HG02610 (cell line): ENCODE measurements around the gene C1QA.
"Not testable (repeated sequence)": the region's sequence is repeated elsewhere in the genome, so short reads cannot be mapped to it uniquely, and the experiment has no call there.

Experiments
- ATAC-seq: cut with Tn5 transposase; IDR thresholded peaks from one replicate; pipeline ENCODE4 v1.9.1; 2021; ENCODE audit warnings: mild to moderate bottlenecking, moderate library complexity; ENCODE audit not compliant: unreplicated experiment

The C1QA gene

DNA sequence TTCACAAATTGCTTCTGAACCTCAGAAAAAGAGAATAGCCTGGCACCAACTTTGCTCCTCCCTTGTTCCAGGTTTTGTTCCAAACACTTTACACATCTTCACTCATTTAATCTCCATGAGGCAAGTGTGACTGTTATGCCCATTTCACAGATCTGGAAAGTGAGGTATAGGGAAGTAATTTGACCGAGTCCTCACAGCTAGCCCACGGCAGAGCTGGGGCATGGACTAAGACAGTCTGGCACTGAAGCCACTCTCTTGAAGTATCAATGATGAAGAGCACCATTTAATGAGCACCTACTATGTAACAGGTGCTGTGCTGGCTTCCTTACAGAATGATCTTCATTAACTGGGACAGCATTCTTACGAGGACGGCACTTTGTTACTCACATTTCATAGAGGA lies 35.6 kb downstream of the C1QA start:
- no peak for ATAC-seq

DNA sequence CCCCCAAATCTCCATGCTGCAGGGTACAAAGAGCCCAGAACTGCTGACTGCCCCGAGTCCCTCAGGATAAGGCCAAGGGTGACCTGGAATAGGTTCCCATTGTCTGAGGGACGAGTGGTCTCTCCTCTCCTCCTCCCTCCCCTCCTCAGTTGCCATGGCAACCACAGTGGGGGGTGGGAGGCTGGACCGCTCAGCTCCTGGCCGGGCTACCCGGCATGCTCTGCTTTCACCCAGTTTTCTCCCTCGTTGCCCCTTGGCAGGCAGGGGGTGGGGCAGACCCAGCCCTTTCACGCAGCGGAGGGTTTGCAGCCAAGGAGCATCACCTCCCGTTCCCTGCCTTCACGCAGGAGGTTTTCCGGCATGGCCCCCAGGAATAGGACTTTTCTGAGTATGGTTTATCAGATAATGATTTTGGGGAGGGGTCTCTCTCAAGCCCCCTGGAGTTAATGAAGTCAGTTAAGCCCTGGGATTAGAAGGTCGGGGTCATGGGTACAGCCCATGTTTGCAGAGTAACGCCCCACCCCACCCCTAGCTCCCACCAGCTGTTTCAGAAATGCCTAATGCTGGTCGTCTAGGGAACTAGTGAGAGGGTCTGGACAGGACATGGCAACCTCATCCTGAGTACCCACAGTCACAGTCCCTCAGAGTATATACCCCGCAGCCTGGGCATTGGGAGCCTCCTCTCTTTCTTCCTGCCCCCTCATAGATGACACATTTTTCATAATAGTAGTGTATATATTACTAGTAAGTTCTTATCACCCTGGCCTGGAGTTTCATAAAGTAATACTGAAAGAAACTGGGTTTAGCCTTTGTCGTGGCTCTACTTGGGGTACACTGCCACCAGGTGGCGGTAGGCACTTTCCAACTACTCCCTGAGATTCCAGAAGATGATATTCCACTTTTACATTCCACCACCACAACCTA lies 37.3 kb downstream of the C1QA start:
- no peak for ATAC-seq

DNA sequence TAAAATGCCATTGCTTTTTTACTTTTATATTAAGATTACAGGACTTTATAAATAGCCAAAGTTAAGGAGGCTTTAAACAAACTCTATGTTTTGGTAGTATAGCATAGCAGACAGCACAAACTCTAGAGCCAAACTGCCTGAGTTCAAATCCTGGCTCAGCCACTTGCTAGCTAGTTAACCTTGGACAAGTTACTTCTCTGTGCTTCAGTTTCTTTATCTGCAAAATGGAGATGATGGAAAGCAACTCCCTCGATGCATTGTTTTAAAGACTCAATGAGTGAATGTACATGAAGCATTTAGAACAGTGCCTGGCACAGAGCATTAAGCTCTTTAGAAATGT lies 38.0 kb downstream of the C1QA start:
- ATAC-seq: no peak

DNA sequence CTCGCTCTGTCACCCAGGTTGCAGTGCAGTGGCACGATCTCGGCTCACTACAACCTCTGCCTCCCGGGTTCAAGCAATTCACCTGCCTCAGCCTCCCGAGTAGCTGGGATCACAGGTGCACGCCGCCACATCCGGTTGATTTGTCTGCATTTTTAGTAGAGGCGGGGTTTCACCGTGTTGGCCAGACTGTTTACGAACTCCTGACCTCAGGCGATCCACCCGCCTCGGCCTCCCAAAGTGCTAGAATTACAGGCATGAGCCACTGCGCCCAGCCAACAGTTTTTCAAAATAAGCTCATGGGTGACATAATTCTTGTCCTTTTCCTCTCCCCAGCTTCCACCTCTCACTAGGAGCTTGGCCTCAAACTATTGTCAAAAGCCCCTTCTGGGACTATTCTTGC lies 39.7 kb downstream of the C1QA start:
- not testable (repeated sequence) for ATAC-seq

DNA sequence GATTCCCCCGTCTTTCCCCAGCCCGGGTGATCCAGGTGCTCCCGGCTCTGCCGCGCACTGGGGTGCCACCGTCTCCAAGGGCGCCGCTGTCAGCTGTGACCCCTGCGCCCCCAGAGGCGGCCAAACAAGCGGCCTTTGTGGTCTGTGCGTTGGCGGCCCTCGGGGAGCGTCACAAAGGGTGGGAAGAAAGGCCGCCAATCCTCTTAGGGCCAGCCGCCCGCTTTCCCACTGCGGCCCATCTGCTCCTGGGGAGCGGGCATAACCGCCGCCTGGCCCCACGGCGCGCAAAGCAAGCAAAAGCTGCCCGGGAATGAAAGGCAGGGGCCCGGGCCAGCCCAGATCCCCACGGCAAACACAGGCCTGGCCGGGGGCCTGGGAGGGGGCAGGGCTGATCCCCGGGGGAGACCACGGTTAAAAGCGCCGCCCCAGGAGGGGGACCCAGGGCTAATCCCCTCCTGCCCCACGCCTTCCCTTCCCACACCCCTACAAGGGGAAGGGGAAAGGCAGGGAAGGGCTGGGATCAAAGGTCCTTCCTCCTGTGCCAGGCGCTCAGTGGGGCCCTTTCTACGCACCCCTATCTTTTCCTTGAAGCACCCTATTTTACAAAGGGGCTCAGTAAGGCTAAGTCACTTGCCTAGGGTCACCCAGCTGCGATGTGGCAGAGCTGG lies 40.6 kb downstream of the C1QA start:
- ATAC-seq: no peak

DNA sequence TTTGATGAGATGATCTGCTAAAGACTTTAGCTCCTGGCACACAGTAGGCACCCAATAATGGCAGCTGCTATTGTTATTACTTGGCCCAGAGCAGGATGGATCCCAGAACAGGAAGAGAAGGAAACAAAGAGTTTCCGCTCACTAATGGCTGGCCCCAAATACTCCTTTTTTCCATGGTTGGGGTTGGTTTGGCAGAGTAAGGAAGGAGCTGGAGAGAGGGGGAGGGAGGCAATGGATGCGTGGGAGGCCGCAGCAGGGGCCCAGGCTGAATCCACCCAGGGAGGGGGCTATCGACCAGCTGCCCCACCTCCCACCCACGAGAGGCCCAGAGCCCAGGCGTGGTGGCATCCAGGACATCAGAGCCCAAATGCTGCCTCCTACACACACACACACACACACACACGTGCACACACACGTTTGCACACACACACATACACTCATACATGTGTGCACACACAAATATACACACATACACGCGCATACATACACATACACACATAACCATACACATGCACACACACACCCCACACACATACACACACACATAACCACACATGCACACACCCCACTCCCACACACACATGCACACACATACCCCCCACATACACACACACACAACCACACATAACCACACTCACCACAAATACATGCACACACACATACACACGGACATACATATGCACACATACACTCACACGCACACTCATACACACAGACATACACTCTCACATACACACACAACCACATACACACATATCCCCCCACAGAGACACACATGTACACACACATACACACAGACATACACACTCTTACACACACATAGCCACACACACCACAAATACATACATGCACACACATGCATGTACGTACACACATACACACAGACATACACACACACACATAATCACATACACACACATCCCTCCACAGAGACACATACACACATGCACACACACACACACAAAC lies 41.8 kb downstream of the C1QA start:
- no peak for ATAC-seq

DNA sequence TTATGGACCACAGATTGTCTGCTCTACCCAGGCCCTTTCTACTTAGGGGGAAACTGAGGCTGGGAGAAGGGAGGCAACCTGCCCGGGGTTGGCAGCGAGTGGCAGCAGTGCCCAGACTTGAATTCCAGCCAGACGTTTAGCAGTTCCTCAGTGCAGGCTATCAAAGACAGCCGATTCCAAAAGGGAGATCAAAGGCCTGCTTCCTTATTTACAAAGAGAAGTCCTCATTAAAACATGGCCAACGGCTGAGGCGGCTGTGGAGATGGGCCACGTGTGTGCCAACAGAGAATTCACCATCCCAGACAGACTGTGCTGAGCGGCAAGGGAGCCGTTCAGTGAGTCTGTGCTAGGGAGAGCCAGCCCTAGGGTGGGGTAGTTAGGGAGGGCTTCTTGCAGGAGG lies 44.3 kb downstream of the C1QA start:
- ATAC-seq: no peak

DNA sequence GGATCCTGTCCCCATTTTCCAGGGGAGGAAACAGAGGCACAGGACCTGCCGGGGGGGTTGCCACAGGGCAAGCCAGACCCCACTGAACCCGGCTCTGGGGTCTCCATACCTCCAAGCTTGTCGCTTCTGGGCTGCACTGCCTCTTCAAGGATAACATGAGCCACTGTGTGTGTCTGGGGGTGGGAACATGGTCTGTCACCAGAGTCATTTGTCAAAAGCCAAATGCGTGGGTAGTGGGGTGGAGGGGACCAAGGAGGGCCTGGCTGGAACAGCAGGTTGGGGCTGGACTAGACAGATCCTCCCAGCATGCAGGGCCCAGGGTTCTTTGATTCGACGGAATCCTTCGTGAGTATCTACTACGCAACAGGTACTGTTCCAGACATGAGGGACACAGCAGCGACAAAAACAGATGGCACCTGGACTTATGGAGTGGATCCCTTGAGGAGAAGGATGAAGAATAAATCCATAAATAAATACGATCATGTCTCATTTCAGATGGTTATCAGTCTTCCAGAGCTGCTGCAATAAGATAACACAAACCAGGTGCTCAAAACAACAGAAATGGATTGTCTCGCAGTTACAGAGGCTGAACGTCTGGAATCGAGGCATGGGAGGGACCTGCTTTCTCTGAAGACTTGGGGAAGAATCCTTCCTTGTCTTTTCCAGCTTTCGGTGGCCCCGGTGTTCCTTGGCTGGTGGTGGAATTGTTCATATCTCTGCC lies 45.3 kb downstream of the C1QA start:
- ATAC-seq: no peak

DNA sequence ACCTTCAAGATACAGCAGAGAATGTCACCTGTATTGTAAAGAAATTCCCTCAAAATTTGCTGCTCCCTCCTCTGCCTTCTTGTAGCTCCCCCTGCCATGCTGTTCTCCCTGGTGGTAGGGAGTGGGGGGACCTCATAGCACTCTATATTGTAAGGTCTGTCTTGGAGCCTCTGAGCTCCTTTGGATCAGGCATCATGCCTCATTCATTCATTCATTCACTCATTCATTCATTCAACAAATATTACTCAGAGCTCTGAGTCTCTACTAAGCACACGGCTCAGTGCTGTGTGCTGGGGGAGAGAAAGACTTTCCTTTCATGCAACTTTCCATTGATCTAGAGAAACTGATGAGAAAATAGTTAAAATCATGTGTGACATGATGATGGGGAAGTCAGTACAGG lies 47.1 kb downstream of the C1QA start:
- ATAC-seq: no peak

DNA sequence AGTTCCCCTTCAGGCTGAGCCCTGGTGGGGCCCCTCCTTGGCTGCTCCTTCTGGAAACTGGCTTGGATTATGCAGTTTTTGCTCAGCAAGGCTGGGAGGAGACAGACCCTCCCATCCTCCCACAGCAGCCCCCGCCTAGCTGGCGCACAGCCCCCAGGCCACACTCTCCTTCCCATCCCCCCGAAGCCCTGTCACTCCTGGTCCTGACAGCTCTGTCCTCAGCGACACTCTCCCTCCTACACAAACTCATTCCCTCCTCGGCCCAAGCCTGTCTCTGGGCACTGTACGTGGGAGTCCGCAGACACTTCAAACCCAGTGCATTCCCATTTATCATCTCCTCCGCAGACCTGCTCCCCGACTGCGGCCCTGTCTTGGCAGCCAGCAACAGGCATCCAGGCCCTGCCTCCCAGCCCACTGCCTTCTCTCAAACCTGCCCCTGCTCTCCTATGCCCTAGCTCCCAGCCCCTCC lies 49.2 kb downstream of the C1QA start:
- no peak for ATAC-seq

DNA sequence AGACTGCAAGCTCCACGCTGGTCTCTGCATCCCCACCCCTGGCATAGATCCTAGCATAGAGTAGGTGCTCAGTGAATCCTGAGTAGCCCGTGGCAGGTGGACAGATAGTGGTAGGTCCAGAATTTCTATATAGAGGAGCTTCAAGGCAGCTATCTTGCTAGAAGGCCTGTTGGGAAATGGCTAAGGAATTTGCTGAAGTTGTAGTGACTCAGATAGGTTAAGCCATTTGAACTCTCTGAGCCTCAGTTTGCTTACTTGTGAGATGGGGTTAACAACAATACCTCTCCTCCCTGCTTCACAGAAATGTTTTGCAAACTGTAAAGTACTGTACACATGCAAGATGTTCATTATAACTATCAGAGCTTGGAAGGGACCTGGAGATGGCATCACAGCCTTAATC lies 50.8 kb downstream of the C1QA start:
- ATAC-seq: no peak

DNA sequence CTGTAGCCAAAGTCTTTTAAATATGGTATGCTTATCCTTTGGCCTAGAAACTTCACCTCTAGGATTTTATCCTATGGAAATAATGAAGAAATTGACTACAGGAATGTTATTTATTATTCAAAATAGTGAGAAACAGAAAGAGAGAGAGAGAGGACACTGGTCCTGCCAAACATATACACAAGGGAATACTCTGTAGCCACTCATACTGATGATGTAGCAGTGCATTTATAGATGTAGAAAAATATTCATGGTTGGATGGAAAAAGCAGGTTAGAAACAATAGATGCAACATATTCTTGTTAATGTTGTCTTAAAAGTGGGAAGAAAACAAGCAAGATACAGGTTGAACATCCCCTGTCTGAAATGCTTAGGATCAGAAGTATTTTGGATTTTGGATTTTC lies 52.0 kb downstream of the C1QA start:
- ATAC-seq: no peak
